Vagina (tissue), 2 donors: ENCODE data around the gene SDHAF3. TPM values are rescaled to one million over a fixed set of nuclear protein-coding genes. Genes with fewer than 3 reads are reported as not detected.

ENCODE experiments used
- DNase-seq, 2 donors: peaks; one replicate each; pipeline ENCODE4 v3.0.0-alpha.2; 2017; ENCODE audit errors: extremely low spot score in 2 of 2
- H3K27ac ChIP-seq: fragments of 200-600 bp; sonication (generic); one replicate; pipeline ENCODE4 v1.5.1; 2019
- H3K27me3 ChIP-seq: fragments of 200-600 bp; sonication (generic); one replicate; pipeline ENCODE4 v1.5.1; 2019
- H3K36me3 ChIP-seq, 2 donors: fragments of 200-600 bp; sonication (generic); one replicate each; pipeline ENCODE4 v1.5.1; 2017 to 2019
- H3K4me1 ChIP-seq: fragments of 200-600 bp; sonication (generic); one replicate; pipeline ENCODE4 v1.5.1; 2019
- H3K4me3 ChIP-seq, 2 donors: fragments of 200-600 bp; sonication (generic); 1 replicate in 1 of 2; 2 replicates in 1 of 2; pipeline ENCODE4 v1.5.1; 2016 to 2019
- H3K9me3 ChIP-seq: fragments of 200-600 bp; sonication (generic); one replicate; pipeline ENCODE4 v1.5.1; 2019
- POLR2A ChIP-seq, 2 donors: fragments of 450-650 bp; IDR thresholded peaks; one replicate each; pipeline ENCODE4 v1.6.1; 2017; ENCODE audit warnings: antibody characterized with exemption in 2 of 2, mild to moderate bottlenecking in 2 of 2, moderate library complexity in 2 of 2
- POLR2AphosphoS5 ChIP-seq, 2 donors: sonication (generic); formaldehyde crosslinking; IDR thresholded peaks; one replicate each; pipeline ENCODE4 v1.9.0; 2017; ENCODE audit warnings: antibody characterized with exemption in 2 of 2, mild to moderate bottlenecking in 2 of 2, low read depth in 1 of 2; ENCODE audit not compliant: insufficient read depth in 1 of 2
- intact Hi-C: fragments of 100-400 bp; cut with DNase I; formaldehyde crosslinking; loops from one replicate; pipeline ENCODE4 v1.15.1; 2023
- total RNA-seq: library from RNA; depleted of rRNA; stranded (reverse); fragments of >200 nt; gene quantifications from one replicate; pipeline ENCODE4 v1.2.3, GENCODE V29; 2016
- TF ChIP-seq, protein P1 (sequence below), 3 experiments: fragments of 450-650 bp in 2 of 3; fragments of 200-600 bp in 1 of 3; sonication (generic) in 1 of 3; IDR thresholded peaks; one replicate each; pipeline ENCODE4 v1.5.1; 2017 to 2019; ENCODE audit warnings: antibody characterized with exemption in 3 of 3, mild to moderate bottlenecking in 2 of 3, moderate library complexity in 2 of 3

Gene SDHAF3
- total RNA-seq, 1 donor from 2014 or later: 9.6 TPM

DNA sequence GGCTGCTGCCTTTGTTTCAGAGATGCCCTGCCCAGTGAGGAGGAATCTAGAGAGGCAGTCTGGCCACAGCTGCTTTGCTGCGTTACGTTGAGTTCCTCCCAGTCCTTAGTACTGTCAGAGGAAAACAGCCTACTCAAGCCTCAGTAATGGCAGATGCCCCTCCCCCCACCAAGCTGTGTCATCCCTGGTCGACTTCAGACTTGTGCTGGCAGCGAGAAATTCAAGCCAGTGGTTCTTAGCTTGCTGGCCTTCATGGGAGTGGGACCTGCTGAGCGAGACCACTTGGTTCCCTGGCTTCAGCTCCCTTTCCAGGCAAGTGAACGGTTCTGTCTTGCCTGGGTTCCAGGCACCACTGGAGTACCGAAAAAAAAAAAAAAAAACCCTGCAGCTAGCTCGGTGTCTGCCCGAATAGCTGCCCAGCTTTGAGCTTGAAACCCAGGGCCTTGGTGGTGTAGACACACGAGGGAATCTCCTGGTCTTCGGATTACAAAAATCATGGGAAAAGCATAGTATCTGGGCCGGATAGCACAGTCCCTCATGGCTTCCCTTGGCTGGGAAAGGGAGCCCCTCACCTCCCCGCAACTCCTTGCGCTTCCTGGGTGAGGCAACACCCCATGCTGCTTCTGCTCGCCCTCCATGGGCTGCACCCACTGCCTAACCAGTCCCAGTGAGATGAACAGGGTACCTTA lies 9.1 kb downstream of the SDHAF3 start:
- H3K4me1 ChIP-seq: no peaks in the 10 kb centered on the region
- intact Hi-C loops: no loop called here
- no peak overlapping the region for H3K27ac ChIP-seq
- H3K4me3 ChIP-seq: no peak overlapping the region
- TF ChIP-seq, protein P1, sequence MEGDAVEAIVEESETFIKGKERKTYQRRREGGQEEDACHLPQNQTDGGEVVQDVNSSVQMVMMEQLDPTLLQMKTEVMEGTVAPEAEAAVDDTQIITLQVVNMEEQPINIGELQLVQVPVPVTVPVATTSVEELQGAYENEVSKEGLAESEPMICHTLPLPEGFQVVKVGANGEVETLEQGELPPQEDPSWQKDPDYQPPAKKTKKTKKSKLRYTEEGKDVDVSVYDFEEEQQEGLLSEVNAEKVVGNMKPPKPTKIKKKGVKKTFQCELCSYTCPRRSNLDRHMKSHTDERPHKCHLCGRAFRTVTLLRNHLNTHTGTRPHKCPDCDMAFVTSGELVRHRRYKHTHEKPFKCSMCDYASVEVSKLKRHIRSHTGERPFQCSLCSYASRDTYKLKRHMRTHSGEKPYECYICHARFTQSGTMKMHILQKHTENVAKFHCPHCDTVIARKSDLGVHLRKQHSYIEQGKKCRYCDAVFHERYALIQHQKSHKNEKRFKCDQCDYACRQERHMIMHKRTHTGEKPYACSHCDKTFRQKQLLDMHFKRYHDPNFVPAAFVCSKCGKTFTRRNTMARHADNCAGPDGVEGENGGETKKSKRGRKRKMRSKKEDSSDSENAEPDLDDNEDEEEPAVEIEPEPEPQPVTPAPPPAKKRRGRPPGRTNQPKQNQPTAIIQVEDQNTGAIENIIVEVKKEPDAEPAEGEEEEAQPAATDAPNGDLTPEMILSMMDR (IDR thresholded peaks at IDR 0.05): no peak
- TF ChIP-seq POLR2AphosphoS5 (IDR thresholded peaks at IDR 0.05; ENCODE audit: insufficient read depth in 1 of 2, low read depth in 1 of 2): no peak
- TF ChIP-seq POLR2A (IDR thresholded peaks at IDR 0.05): no peak
- no peaks in the 10 kb centered on the region for H3K27me3 ChIP-seq
- no peaks in the 10 kb centered on the region for H3K9me3 ChIP-seq
- no peak for DNase-seq
- H3K36me3 ChIP-seq: no peaks in the 10 kb centered on the region

DNA sequence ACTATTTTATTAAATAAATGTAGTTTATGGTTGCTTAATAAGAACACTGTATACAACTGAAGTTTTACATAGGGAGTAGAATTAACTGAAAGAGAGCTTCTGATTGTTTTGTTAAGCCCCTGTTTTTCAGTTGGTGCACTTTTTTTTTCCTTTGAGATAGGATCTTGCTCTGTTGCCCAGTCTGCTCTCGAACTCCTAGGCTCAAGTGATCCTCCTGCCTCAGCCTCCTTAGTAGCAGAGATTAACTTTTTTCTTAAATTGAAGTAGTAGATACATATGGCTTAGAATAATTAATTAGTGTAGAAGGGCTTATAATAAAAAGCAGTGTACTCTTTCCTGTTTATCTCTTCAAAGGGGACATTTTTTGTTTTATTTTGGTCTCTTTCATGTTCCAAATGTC lies 11.2 kb downstream of the SDHAF3 start:
- H3K9me3 ChIP-seq: no peaks in the 10 kb centered on the region
- intact Hi-C loops: no loop called here
- no peak overlapping the region for H3K4me3 ChIP-seq
- TF ChIP-seq, protein P1 (IDR thresholded peaks at IDR 0.05): no peak
- TF ChIP-seq POLR2A (IDR thresholded peaks at IDR 0.05) (no peak), POLR2AphosphoS5 (IDR thresholded peaks at IDR 0.05; ENCODE audit: insufficient read depth in 1 of 2, low read depth in 1 of 2) (no peak)
- H3K4me1 ChIP-seq: no peaks in the 10 kb centered on the region
- no peaks in the 10 kb centered on the region for H3K36me3 ChIP-seq
- H3K27ac ChIP-seq: no peak overlapping the region
- H3K27me3 ChIP-seq: no peaks in the 10 kb centered on the region
- no peak for DNase-seq

DNA sequence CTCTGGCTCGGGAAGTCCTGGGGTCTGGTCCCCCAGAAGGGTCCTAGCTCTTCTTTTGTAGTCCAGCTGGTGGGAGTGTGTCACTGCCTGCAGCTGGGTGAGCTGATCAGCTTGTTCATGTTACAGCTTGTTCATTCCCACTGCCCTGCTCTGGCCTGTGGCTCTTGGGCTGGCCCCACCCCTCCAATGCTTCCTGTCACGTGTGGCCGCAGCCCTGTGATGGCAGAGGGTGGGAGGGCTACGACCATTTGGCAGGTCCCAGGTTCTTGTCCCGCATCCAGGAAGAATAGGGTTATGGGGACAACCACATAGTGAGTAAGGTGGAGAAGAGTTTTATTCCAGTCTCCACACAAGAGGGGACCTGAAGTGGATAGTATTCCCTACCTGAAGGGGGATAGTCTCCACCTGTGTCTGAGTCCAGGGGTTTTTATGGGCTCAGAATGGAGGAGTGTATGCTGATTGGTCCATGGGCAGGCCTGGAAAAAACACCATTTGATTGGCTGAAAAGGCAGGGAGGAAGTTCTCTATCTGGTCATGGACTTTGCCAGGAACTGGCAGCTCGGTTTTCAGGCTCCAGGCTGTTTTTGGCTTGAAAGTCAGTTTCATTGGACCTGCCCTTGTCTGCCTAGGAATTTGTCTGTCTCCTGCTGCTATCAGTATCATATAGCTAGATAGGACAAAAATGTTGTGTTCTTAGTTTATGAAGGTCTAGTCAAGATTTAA lies 13.1 kb downstream of the SDHAF3 start:
- Histone ChIP-seq H3K4me3 (no peak overlapping the region), H3K9me3 (no peaks in the 10 kb centered on the region), H3K27me3 (no peaks in the 10 kb centered on the region), H3K4me1 (no peaks in the 10 kb centered on the region), H3K27ac (no peak overlapping the region), H3K36me3 (no peaks in the 10 kb centered on the region)
- DNase-seq: no peak
- TF ChIP-seq POLR2A (IDR thresholded peaks at IDR 0.05): no peak
- TF ChIP-seq, protein P1 (IDR thresholded peaks at IDR 0.05): no peak
- intact Hi-C loops: no loop called here

DNA sequence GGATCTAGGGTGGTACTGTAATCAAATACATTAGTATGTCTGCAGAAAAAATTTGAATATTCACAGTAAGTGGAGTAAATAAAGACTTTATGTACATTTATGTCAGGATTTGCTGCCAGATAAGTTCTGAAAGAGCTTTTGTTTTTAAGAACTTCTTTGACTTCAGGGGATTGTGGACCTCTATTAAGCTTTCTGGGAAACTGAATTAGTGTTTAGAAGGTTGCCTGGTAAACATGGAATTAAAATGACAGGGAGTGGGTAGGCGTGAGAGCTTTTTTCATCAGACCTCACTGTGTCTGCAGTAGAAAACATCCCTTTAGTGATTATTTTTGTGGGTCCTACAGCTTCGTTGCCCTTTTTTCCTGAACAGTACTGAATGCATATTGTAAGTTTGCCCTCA lies 15.7 kb downstream of the SDHAF3 start:
- Histone ChIP-seq H3K27ac (no peak overlapping the region), H3K4me1 (no peaks in the 10 kb centered on the region), H3K36me3 (no peaks in the 10 kb centered on the region), H3K9me3 (no peaks in the 10 kb centered on the region), H3K4me3 (no peak overlapping the region), H3K27me3 (no peaks in the 10 kb centered on the region)
- TF ChIP-seq, protein P1 (IDR thresholded peaks at IDR 0.05): no peak
- TF ChIP-seq POLR2A (IDR thresholded peaks at IDR 0.05) (no peak), POLR2AphosphoS5 (IDR thresholded peaks at IDR 0.05; ENCODE audit: insufficient read depth in 1 of 2, low read depth in 1 of 2) (no peak)
- intact Hi-C loops: no loop called here
- DNase-seq: no peak

DNA sequence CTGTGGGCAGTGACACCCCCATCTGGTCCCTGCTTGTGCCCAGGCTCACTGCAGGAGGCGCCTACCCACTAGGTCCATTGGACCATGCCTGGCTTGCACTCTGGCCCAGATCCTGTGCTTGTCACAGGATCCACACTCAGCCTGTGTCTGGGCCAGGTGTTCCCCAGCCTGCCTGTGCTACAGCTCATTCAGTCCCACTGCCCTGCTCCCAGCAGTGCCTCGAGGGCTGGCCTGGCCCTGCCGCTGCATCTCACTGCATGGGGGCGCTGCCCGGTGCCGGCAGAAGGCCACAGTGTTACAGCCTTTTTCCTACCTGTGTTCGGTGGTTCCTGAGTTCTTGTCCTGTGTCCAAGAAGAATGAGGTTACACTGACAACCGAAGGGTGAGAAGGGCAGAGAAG lies 21.3 kb downstream of the SDHAF3 start:
- Histone ChIP-seq H3K36me3 (no peaks in the 10 kb centered on the region), H3K27ac (no peak overlapping the region), H3K9me3 (no peaks in the 10 kb centered on the region), H3K4me1 (no peaks in the 10 kb centered on the region), H3K4me3 (no peak overlapping the region), H3K27me3 (no peaks in the 10 kb centered on the region)
- no peak for TF ChIP-seq POLR2AphosphoS5 (IDR thresholded peaks at IDR 0.05; ENCODE audit: insufficient read depth in 1 of 2, low read depth in 1 of 2)
- TF ChIP-seq, protein P1 (IDR thresholded peaks at IDR 0.05): no peak
- TF ChIP-seq POLR2A (IDR thresholded peaks at IDR 0.05): no peak
- intact Hi-C loops: no loop called here
- DNase-seq: no peak
